Liver (tissue), 9 donors: ENCODE results near the gene PLIN4. TPM values are rescaled to one million over a fixed set of nuclear protein-coding genes. Genes with fewer than 3 reads are reported as not detected.

ENCODE experiments used
- DNase-seq: peaks from one replicate; pipeline ENCODE4 v3.0.0-alpha.2; 2017; ENCODE audit warnings: low spot score
- H3K27ac ChIP-seq, 2 donors: one replicate each; pipeline ENCODE4 v1.7.0; 2013; ENCODE audit warnings: inconsistent platforms in 2 of 2, low read length in 2 of 2, control low read depth in 1 of 2, low read depth in 1 of 2, mild to moderate bottlenecking in 1 of 2
- H3K27me3 ChIP-seq, 4 donors: one replicate each; pipeline versions ENCODE4 v1.6.1 to v1.7.0; 2013; ENCODE audit warnings: low read length in 3 of 4, inconsistent platforms in 1 of 4, mild to moderate bottlenecking in 1 of 4, moderate library complexity in 1 of 4; ENCODE audit not compliant: control insufficient read depth in 4 of 4, insufficient read depth in 4 of 4
- H3K36me3 ChIP-seq, 4 donors: one replicate each; pipeline versions ENCODE4 v1.6.1 to v1.7.0; 2013; ENCODE audit warnings: low read length in 3 of 4, mild to moderate bottlenecking in 3 of 4, low read depth in 1 of 4, moderate library complexity in 1 of 4; ENCODE audit not compliant: control insufficient read depth in 4 of 4, insufficient read depth in 3 of 4
- H3K4me1 ChIP-seq, 4 donors: one replicate each; pipeline versions ENCODE4 v1.6.1 to v1.7.0; 2013; ENCODE audit warnings: low read length in 3 of 4, mild to moderate bottlenecking in 3 of 4, moderate library complexity in 1 of 4; ENCODE audit not compliant: control insufficient read depth in 4 of 4, insufficient read depth in 4 of 4
- H3K4me3 ChIP-seq, 3 donors: one replicate each; pipeline versions ENCODE4 v1.6.1 to v1.7.0; 2013; ENCODE audit warnings: low read length in 3 of 3, control low read depth in 1 of 3, low read depth in 1 of 3, mild to moderate bottlenecking in 1 of 3
- H3K9ac ChIP-seq, 2 donors: one replicate each; pipeline ENCODE4 v1.7.0; 2013; ENCODE audit warnings: low read length in 2 of 2, mild to moderate bottlenecking in 2 of 2, moderate library complexity in 2 of 2, control low read depth in 1 of 2, low read depth in 1 of 2
- H3K9me3 ChIP-seq, 4 donors: one replicate each; pipeline versions ENCODE4 v1.6.1 to v1.7.0; 2013; ENCODE audit warnings: low read length in 3 of 4; ENCODE audit not compliant: control insufficient read depth in 4 of 4
- FOXA1 ChIP-seq: IDR thresholded peaks from 2 replicates; pipeline ENCODE4 v1.6.1; 2016; ENCODE audit warnings: antibody characterized with exemption
- FOXA2 ChIP-seq: IDR thresholded peaks from 2 replicates; pipeline ENCODE4 v1.6.1; 2016; ENCODE audit warnings: antibody characterized with exemption
- GABPA ChIP-seq, 2 donors: IDR thresholded peaks in 1 of 2; conservative IDR thresholded peaks in 1 of 2; 2 replicates each; pipeline ENCODE4 v1.6.1; 2016; ENCODE audit warnings: antibody characterized with exemption in 2 of 2, mild to moderate bottlenecking in 1 of 2, moderate library complexity in 1 of 2
- HNF4G ChIP-seq: IDR thresholded peaks from 2 replicates; pipeline ENCODE4 v1.6.1; 2016; ENCODE audit warnings: antibody characterized with exemption
- JUND ChIP-seq, 2 donors: IDR thresholded peaks; 2 replicates each; pipeline ENCODE4 v1.6.1; 2016; ENCODE audit warnings: antibody characterized with exemption in 2 of 2
- REST ChIP-seq: IDR thresholded peaks from 2 replicates; pipeline ENCODE4 v1.6.1; 2016; ENCODE audit warnings: antibody characterized with exemption, mild to moderate bottlenecking
- SP1 ChIP-seq: IDR thresholded peaks from 2 replicates; pipeline ENCODE4 v1.6.1; 2018; ENCODE audit warnings: antibody characterized with exemption, mild to moderate bottlenecking
- YY1 ChIP-seq: IDR thresholded peaks from 2 replicates; pipeline ENCODE4 v1.6.1; 2016; ENCODE audit warnings: antibody characterized with exemption, mild to moderate bottlenecking
- ZBTB33 ChIP-seq: IDR thresholded peaks from 2 replicates; pipeline ENCODE4 v1.6.1; 2016; ENCODE audit warnings: antibody characterized with exemption
- WGBS: extraction: QIAGEN DNeasy Blood & Tissue Kit; methylation state at CpG from one replicate; pipeline ENCODE4 v1.1.7; 2013; 5-methylcytosine and 5-hydroxymethylcytosine counted together
- polyA plus RNA-seq, 2 donors: library from polyadenylated mRNA; stranded (reverse) in 1 of 2; unstranded in 1 of 2; fragments of 200-250 nt in 1 of 2; fragments of >200 nt in 1 of 2; fragmentation: Nextera tagmentation in 1 of 2; extraction: Ambion mirVana in 1 of 2; gene quantifications; one replicate each; pipeline versions ENCODE4 v1.2.1 to v1.2.3, GENCODE V29; 2013 to 2015
- total RNA-seq, 2 donors: library from RNA; depleted of rRNA; stranded (reverse); fragments of >200 nt; gene quantifications; one replicate each; pipeline ENCODE4 v1.2.3, GENCODE V29; 2014
- TF ChIP-seq, protein P1 (sequence below): IDR thresholded peaks from 2 replicates; pipeline ENCODE4 v1.6.1; 2016; ENCODE audit warnings: antibody characterized with exemption
- donor health status: healthy.
- donor health status: healthy.
- donor health status: healthy.
- donor health status: healthy.
- donor health status: healthy.

Gene PLIN4
- total and polyA plus RNA-seq, 4 donors, result 3.1 to 49.1 (median 9.5) TPM

- Histone ChIP-seq H3K4me3 (no peak overlapping the region), H3K27me3 (no peaks in the 10 kb centered on the region), H3K4me1 (peaks cover 0 to 6% (median 4%) of the 10 kb centered on the region in 4 donors), H3K36me3 (peaks cover 7 to 50% (median 23%) of the 10 kb centered on the region in 4 donors), H3K9ac (no peak overlapping the region), H3K9me3 (no peaks in the 10 kb centered on the region), H3K27ac (no peak overlapping the region)
- WGBS, result 96% methylated on average over 17 of the region's 17 CpGs
- TF ChIP-seq YY1 (no peak), FOXA2 (no peak), REST (no peak), GABPA (IDR thresholded peaks at IDR 0.05 in 1 of 2, conservative IDR thresholded peaks at IDR 0.05 in 1 of 2) (no peak), FOXA1 (no peak)
- DNase-seq, result no peak
These were observed 6.2 kb downstream of the PLIN4 start for GRCh38 chr19:4512070-4512469.

- Histone ChIP-seq H3K9me3 (no peaks in the 10 kb centered on the region), H3K27ac (no peak overlapping the region), H3K9ac (no peak overlapping the region), H3K27me3 (no peaks in the 10 kb centered on the region), H3K36me3 (peaks cover 7 to 55% (median 24%) of the 10 kb centered on the region in 4 donors), H3K4me3 (no peak overlapping the region), H3K4me1 (peaks cover 0 to 2% (median under 1%) of the 10 kb centered on the region in 4 donors)
- DNase-seq, result no peak
- 84% methylated on average over 27 of the region's 27 CpGs for WGBS
- no peak for TF ChIP-seq ZBTB33
- TF ChIP-seq JUND (IDR thresholded peaks at IDR 0.05), result no peak
- TF ChIP-seq, protein P1, sequence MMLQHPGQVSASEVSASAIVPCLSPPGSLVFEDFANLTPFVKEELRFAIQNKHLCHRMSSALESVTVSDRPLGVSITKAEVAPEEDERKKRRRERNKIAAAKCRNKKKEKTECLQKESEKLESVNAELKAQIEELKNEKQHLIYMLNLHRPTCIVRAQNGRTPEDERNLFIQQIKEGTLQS, result no peak
- no peak for TF ChIP-seq HNF4G
- no peak for TF ChIP-seq SP1
These were observed 6.8 kb downstream of the PLIN4 start for GRCh38 chr19:4511300-4512054.
